ENCODE results near the gene ABCB4.

DNA sequence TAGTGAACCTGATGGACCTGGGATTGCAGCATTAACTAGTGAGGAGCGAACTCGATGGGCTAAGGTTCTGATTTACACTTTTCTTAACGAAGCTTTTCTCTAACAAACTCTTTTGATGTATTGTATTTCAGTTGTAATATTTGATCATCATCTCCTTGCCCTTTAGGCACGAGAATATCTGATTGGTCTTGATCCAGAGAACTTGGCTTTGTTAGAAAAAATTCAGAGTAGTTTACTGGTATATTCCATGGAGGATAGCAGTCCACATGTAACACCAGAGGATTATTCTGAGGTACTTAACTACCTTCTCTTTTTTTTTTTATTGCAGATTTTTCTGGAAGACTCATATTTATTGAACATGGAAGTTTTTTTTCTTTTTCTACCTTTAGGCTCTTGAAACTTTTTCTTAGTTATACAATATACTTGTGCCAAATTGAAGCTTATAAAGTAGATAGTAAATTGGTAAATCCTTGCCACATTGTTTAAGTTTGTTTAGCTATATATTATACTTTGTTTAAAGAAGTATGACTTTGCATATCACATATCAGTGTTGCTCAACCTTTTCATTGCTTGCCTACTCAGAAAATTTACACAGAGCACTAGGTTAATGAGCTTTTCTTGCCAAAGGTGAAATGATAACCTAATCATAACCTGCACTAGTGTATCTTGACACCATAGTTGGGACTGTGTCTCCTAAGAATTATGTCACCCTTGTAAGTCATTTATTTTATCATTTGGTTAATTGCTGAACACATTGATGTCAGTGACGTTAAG, 99.6 kb downstream of the ABCB4 start:
- TF ChIP-seq, protein P1, sequence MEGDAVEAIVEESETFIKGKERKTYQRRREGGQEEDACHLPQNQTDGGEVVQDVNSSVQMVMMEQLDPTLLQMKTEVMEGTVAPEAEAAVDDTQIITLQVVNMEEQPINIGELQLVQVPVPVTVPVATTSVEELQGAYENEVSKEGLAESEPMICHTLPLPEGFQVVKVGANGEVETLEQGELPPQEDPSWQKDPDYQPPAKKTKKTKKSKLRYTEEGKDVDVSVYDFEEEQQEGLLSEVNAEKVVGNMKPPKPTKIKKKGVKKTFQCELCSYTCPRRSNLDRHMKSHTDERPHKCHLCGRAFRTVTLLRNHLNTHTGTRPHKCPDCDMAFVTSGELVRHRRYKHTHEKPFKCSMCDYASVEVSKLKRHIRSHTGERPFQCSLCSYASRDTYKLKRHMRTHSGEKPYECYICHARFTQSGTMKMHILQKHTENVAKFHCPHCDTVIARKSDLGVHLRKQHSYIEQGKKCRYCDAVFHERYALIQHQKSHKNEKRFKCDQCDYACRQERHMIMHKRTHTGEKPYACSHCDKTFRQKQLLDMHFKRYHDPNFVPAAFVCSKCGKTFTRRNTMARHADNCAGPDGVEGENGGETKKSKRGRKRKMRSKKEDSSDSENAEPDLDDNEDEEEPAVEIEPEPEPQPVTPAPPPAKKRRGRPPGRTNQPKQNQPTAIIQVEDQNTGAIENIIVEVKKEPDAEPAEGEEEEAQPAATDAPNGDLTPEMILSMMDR (IDR thresholded peaks at IDR 0.05; ENCODE audit: low read depth, low read length, poor library complexity, severe bottlenecking) = no peak
- TF ChIP-seq EZH2phosphoT487 (IDR thresholded peaks at IDR 0.05; ENCODE audit: borderline replicate concordance, low read length) = no peak

Measured in DOHH2 (cell line).